Endothelial cell of umbilical vein (primary cell): ENCODE data around the gene VSIR. TPM values are rescaled to one million over a fixed set of nuclear protein-coding genes. Genes with fewer than 3 reads are reported as not detected.

ENCODE experiments used
- BruUV-seq: library from RNA; stranded (reverse); fragments of 400-500 nt; replicated peaks from 2 replicates; lab custom pipeline; 2021; lab: Mats Ljungman, UMichigan
- CTCF ChIA-PET: fragments of 300-600, 350-600 bp; sonication (Branson Sonifier 250); formaldehyde crosslinking; loops from one replicate; lab custom pipeline; 2021; ENCODE audit warnings: antibody characterized with exemption, inconsistent platforms; lab: Charles Lee
- POLR2A ChIA-PET: fragments of 300-600, 350-600 bp; sonication (Branson Sonifier 250); formaldehyde crosslinking; loops from one replicate; lab custom pipeline; 2021; ENCODE audit warnings: antibody characterized with exemption, inconsistent platforms; lab: Charles Lee
- DNase-seq: peaks from one replicate; pipeline ENCODE4 v3.0.0-alpha.2; 2011; ENCODE audit warnings: low read depth, low spot score
- FAIRE-seq: peaks from 2 replicates; lab custom pipeline; 2011; peaks lifted over from hg19 to GRCh38; lab: Jason Lieb, UNC
- H2AFZ ChIP-seq: 2 replicates; pipeline ENCODE4 v1.6.0; 2012; ENCODE audit warnings: low read depth, low read length, control low read depth, inconsistent platforms
- H3K27ac ChIP-seq: 2 replicates; pipeline ENCODE4 v1.5.1; 2011; ENCODE audit warnings: low read depth, mild to moderate bottlenecking, control low read depth, low read length, moderate library complexity; ENCODE audit not compliant: insufficient read depth
- H3K27me3 ChIP-seq, 2 experiments: 2 replicates each; pipeline versions ENCODE4 v1.6.0 to v1.6.1; 2011; ENCODE audit warnings: low read length in 2 of 2, mixed read lengths in 1 of 2; ENCODE audit not compliant: control insufficient read depth in 2 of 2, insufficient read depth in 2 of 2
- H3K36me3 ChIP-seq, 2 experiments: 2 replicates in 1 of 2; 3 replicates in 1 of 2; pipeline ENCODE4 v1.5.1; 2011; ENCODE audit warnings: low read length in 2 of 2, mild to moderate bottlenecking in 1 of 2, moderate library complexity in 1 of 2; ENCODE audit not compliant: control insufficient read depth in 2 of 2, insufficient read depth in 2 of 2; ENCODE audit errors: extremely low read depth in 1 of 2
- H3K4me1 ChIP-seq: 3 replicates; pipeline ENCODE4 v1.5.1; 2011; ENCODE audit warnings: mild to moderate bottlenecking, low read length; ENCODE audit not compliant: control insufficient read depth, insufficient read depth; ENCODE audit errors: extremely low read depth
- H3K4me2 ChIP-seq: 2 replicates; pipeline ENCODE4 v1.6.1; 2011; ENCODE audit warnings: low read length, control low read depth, mixed read lengths; ENCODE audit not compliant: insufficient read depth
- H3K4me3 ChIP-seq, 3 experiments: fragments of 200-600 bp in 1 of 3; sonication (generic), shearing (Covaris generic) in 1 of 3; replicated peaks in 1 of 3; 2 replicates each; pipeline ENCODE4 v1.5.1; 2011 to 2016; ENCODE audit warnings: control low read depth in 3 of 3, low read length in 3 of 3, mild to moderate bottlenecking in 2 of 3, inconsistent platforms in 1 of 3, low read depth in 1 of 3, moderate library complexity in 1 of 3; ENCODE audit not compliant: insufficient read depth in 1 of 3
- H3K79me2 ChIP-seq: 2 replicates; pipeline ENCODE4 v1.6.0; 2012; ENCODE audit warnings: low read length, inconsistent platforms; ENCODE audit not compliant: control insufficient read depth, insufficient read depth
- H3K9ac ChIP-seq: replicated peaks from 2 replicates; pipeline ENCODE3; 2011; ENCODE audit warnings: low read length, control low read depth; ENCODE audit not compliant: insufficient read depth; ENCODE audit errors: extremely low read depth
- H3K9me1 ChIP-seq: replicated peaks from 3 replicates; pipeline ENCODE4 v1.6.0; 2011; ENCODE audit warnings: mild to moderate bottlenecking, low read length; ENCODE audit not compliant: control insufficient read depth, insufficient read depth; ENCODE audit errors: extremely low read depth
- H3K9me3 ChIP-seq: replicated peaks from 2 replicates; pipeline ENCODE4 v1.5.1; 2012; ENCODE audit warnings: low read length, inconsistent platforms; ENCODE audit not compliant: control insufficient read depth, insufficient read depth
- H4K20me1 ChIP-seq: replicated peaks from 2 replicates; pipeline ENCODE3; 2011; ENCODE audit warnings: mild to moderate bottlenecking, low read length; ENCODE audit not compliant: control insufficient read depth, insufficient read depth; ENCODE audit errors: extremely low read depth
- CTCF ChIP-seq, 2 donors: IDR thresholded peaks; 1 replicate in 1 of 2; 2 replicates in 1 of 2; pipeline ENCODE4 v1.5.1; 2011; ENCODE audit warnings: low read length in 2 of 2, mild to moderate bottlenecking in 2 of 2, moderate library complexity in 2 of 2, control low read depth in 1 of 2, inconsistent platforms in 1 of 2, low read depth in 1 of 2; ENCODE audit not compliant: insufficient read depth in 1 of 2; ENCODE audit errors: extremely low read depth in 1 of 2
- EZH2 ChIP-seq: IDR thresholded peaks from 2 replicates; pipeline ENCODE4 v1.6.1; 2012; ENCODE audit warnings: borderline replicate concordance, low read depth, mild to moderate bottlenecking, moderate library complexity, low read length, inconsistent platforms; ENCODE audit not compliant: severe bottlenecking
- FOS ChIP-seq: IDR thresholded peaks from 2 replicates; pipeline ENCODE4 v1.6.1; 2011; ENCODE audit warnings: mild to moderate bottlenecking, low read length, moderate library complexity, borderline replicate concordance; ENCODE audit not compliant: insufficient read depth
- GATA2 ChIP-seq: IDR thresholded peaks from 2 replicates; pipeline ENCODE4 v1.7.0; 2011; ENCODE audit warnings: low read depth, mild to moderate bottlenecking, moderate library complexity, mixed read lengths, low read length; ENCODE audit not compliant: insufficient read length, insufficient read depth
- MAX ChIP-seq: IDR thresholded peaks from 2 replicates; pipeline ENCODE4 v1.6.1; 2011; ENCODE audit not compliant: insufficient read depth, insufficient read length
- MYC ChIP-seq: IDR thresholded peaks from one replicate; pipeline ENCODE4 v1.6.1; 2011; ENCODE audit warnings: mild to moderate bottlenecking, low read depth, low read length
- POLR2A ChIP-seq: IDR thresholded peaks from 2 replicates; pipeline ENCODE4 v1.6.1; 2012; ENCODE audit warnings: low read depth, mild to moderate bottlenecking, control low read depth, low read length
- POLR2AphosphoS5 ChIP-seq: IDR thresholded peaks from 2 replicates; pipeline ENCODE4 v1.6.1; 2012; ENCODE audit warnings: low read depth, mild to moderate bottlenecking, control low read depth, low read length, moderate library complexity; ENCODE audit not compliant: insufficient read depth
- dilution Hi-C: fragments of 300-500 bp; cut with MboI; formaldehyde crosslinking; loops from one replicate; pipeline ENCODE4 v1.15.0; 2019; ENCODE audit warnings: low sequenced_read_pairs; ENCODE audit not compliant: extremely low pct_ligation_motif_present
- intact Hi-C: fragments of 100-400 bp; cut with micrococcal nuclease; formaldehyde crosslinking; loops from one replicate; pipeline ENCODE4 v1.10.0; 2022
- polyA plus RNA-seq, 4 experiments: library from polyadenylated mRNA; depleted of rRNA in 3 of 4; stranded (reverse) in 3 of 4; unstranded in 1 of 4; fragments of >200 nt; gene quantifications; 2 replicates each; pipeline versions ENCODE4 v1.2.1 to v1.2.3, GENCODE V29; 2011 to 2012; ENCODE audit warnings: missing spikeins in 1 of 4
- total RNA-seq: library from RNA; stranded (reverse); gene quantifications from 2 replicates; pipeline ENCODE4 v1.2.3, GENCODE V29; 2021

VSIR gene
- total and polyA plus RNA-seq, 2 donors (not counting 3 experiments of a cell fraction or from before 2014, with no cell fraction given): 4.9 to 6.3 TPM

- dilution Hi-C loops (no loop called here), intact Hi-C loops (no loop called here)
- H3K79me2 ChIP-seq: no peaks in the 10 kb centered on the region
- H3K27ac ChIP-seq: no peak overlapping the region
- H3K4me2 ChIP-seq: no peak overlapping the region
- no TSS peak for BruUV-seq
- no peaks in the 10 kb centered on the region for H3K36me3 ChIP-seq
- FAIRE-seq (no peak), DNase-seq (no peak)
- H3K4me3 ChIP-seq: no peak overlapping the region
- peaks cover 3% of the 10 kb centered on the region for H3K4me1 ChIP-seq
- H3K9ac ChIP-seq: no peak overlapping the region
- no peak overlapping the region for H2AFZ ChIP-seq
- no peaks in the 10 kb centered on the region for H4K20me1 ChIP-seq
- H3K9me1 ChIP-seq: no peaks in the 10 kb centered on the region
- ChIA-PET CTCF (interaction anchor here (0.9 to 3.9 kb wide), 3 partner anchors 9 to 94 kb away, joined by 4 to 19 read pairs (median 5); no protein-coding TSS in a partner anchor), POLR2A (no interaction called here)
- H3K9me3 ChIP-seq: no peaks in the 10 kb centered on the region
- no peak for TF ChIP-seq MYC
- no peak for TF ChIP-seq POLR2AphosphoS5
- no peak for TF ChIP-seq GATA2
- TF ChIP-seq EZH2: no peak
- no peak for TF ChIP-seq FOS
- TF ChIP-seq CTCF (IDR thresholded peaks at IDR 0.05; ENCODE audit: extremely low read depth in 1 of 2, insufficient read depth in 1 of 2, low read depth in 1 of 2, low read length in 2 of 2): no peak
- TF ChIP-seq MAX: no peak
- TF ChIP-seq POLR2A: no peak
- peaks cover 0 to 2% of the 10 kb centered on the region in 2 experiments for H3K27me3 ChIP-seq
These were observed 55.8 kb downstream of the VSIR start for GRCh38 chr10:71717551-71717951.
